T-helper 1 cell (primary cell): ENCODE results near the gene RFX8.
A peak's percentile ranks its signal among the peaks of the same experiment; 100 is the strongest.

Experiments used
- DNase-seq, 5 donors: peaks; one replicate each; pipeline ENCODE4 v3.0.0-alpha.2; 2012 to 2020

Gene RFX8

GRCh38 chr2:101408925-101409324 is 66.0 kb downstream of the RFX8 start:
- no peak for DNase-seq

GRCh38 chr2:101405351-101405899 is 69.5 kb downstream of the RFX8 start:
- DNase-seq, result no peak

GRCh38 chr2:101403745-101404144 is 71.2 kb downstream of the RFX8 start:
- no peak for DNase-seq

GRCh38 chr2:101402630-101403029 is 72.3 kb downstream of the RFX8 start:
- no peak for DNase-seq

GRCh38 chr2:101401906-101402305 is 73.0 kb downstream of the RFX8 start:
- DNase-seq, result no peak

- no peak for DNase-seq
Measured at GRCh38 chr2:101401326-101401665, 73.6 kb downstream of the RFX8 start.

- no peak for DNase-seq
Measured at GRCh38 chr2:101400506-101401325, 74.2 kb downstream of the RFX8 start.

GRCh38 chr2:101400048-101400447 is 74.9 kb downstream of the RFX8 start:
- DNase-seq, result no peak

GRCh38 chr2:101399021-101399799 is 75.7 kb downstream of the RFX8 start:
- DNase-seq, result no peak

GRCh38 chr2:101398116-101398821 is 76.6 kb downstream of the RFX8 start:
- DNase-seq, result peak in 1 of 5 donors; percentile 23

GRCh38 chr2:101396316-101396717 is 78.6 kb downstream of the RFX8 start:
- DNase-seq, result no peak

GRCh38 chr2:101395545-101396315 is 79.2 kb downstream of the RFX8 start:
- DNase-seq, result no peak

- no peak for DNase-seq
Measured at GRCh38 chr2:101388232-101388631, 86.7 kb downstream of the RFX8 start.

- peak; percentile 29 to 59 (median 37) for DNase-seq
Measured at GRCh38 chr2:101387151-101387834, 87.6 kb downstream of the RFX8 start, which contains the start of gene CREG2. TSS of gene CREG2 (minus strand) at chr2:101387503. CDS start at chr2:101387457, 46 bp downstream.

- DNase-seq, result peak in 1 of 5 donors; percentile 2
Measured at GRCh38 chr2:101386599-101387150, 88.2 kb downstream of the RFX8 start.

- no peak for DNase-seq
Measured at GRCh38 chr2:101383016-101383541, 91.8 kb downstream of the RFX8 start.

- no peak for DNase-seq
Measured at GRCh38 chr2:101382442-101382841, 92.5 kb downstream of the RFX8 start.

- no peak for DNase-seq
Measured at GRCh38 chr2:101380376-101380775, 94.5 kb downstream of the RFX8 start.

- no peak for DNase-seq
Measured at GRCh38 chr2:101379091-101379490, 95.8 kb downstream of the RFX8 start.

GRCh38 chr2:101375653-101376052 is 99.3 kb downstream of the RFX8 start:
- no peak for DNase-seq
